A549 (cell line): ENCODE results near the gene CHAF1B. TPM values are rescaled to one million over a fixed set of nuclear protein-coding genes. Genes with fewer than 3 reads are reported as not detected.

Experiments
- ATAC-seq, 2 experiments: fragments of 200-7000 bp in 1 of 2; fragments of >200 bp in 1 of 2; cut with Nextera tagmentation in 1 of 2; cut with Tn5 transposase in 1 of 2; 3 replicates each; pipeline versions ENCODE4 v1.8.0 to v1.9.1; 2018 to 2020; ENCODE audit warnings: mild to moderate bottlenecking in 1 of 2, moderate library complexity in 1 of 2
- CTCF ChIA-PET: fragments of 300-600 bp; sonication (Branson Sonifier 250); formaldehyde crosslinking; extraction: SDS; loops from one replicate; lab custom pipeline; 2021; ENCODE audit warnings: antibody characterized with exemption, inconsistent platforms; lab: Yijun Ruan, JAX
- POLR2A ChIA-PET: fragments of 350-600 bp; formaldehyde crosslinking; extraction: SDS; loops from one replicate; lab custom pipeline; 2021; ENCODE audit warnings: antibody characterized with exemption, inconsistent platforms; lab: Yijun Ruan, JAX
- DNase-seq, 2 experiments: peaks; one replicate each; pipeline versions ENCODE4 v3.0.0 to v3.0.0-alpha.2; 2011 to 2016; ENCODE audit warnings: low read depth in 1 of 2, low spot score in 1 of 2
- FAIRE-seq: peaks from 2 replicates; lab custom pipeline; 2011; peaks lifted over from hg19 to GRCh38; lab: Jason Lieb, UNC
- H3K27ac ChIP-seq, 2 experiments: fragments of >200 bp; sonication (Bioruptor Twin); formaldehyde crosslinking; 3 replicates each; pipeline ENCODE4 v1.5.1; 2016 to 2017
- H3K4me1 ChIP-seq: fragments of >200 bp; sonication (Bioruptor Twin); formaldehyde crosslinking; 3 replicates; pipeline ENCODE4 v1.6.1; 2016
- H3K4me2 ChIP-seq: fragments of >200 bp; sonication (Bioruptor Twin); formaldehyde crosslinking; 3 replicates; pipeline ENCODE4 v1.6.1; 2016
- H3K4me3 ChIP-seq: fragments of >200 bp; sonication (Bioruptor Twin); formaldehyde crosslinking; 3 replicates; pipeline ENCODE4 v1.5.1; 2016
- H3K9me3 ChIP-seq: fragments of >200 bp; sonication (Bioruptor Twin); formaldehyde crosslinking; 3 replicates; pipeline ENCODE4 v1.6.1; 2016
- CEBPB ChIP-seq, 2 experiments: fragments of >200 bp in 1 of 2; sonication (Bioruptor Twin) in 1 of 2; formaldehyde crosslinking in 1 of 2; IDR thresholded peaks; 2 replicates each; pipeline ENCODE4 v1.6.1; 2012 to 2016
- CTCF ChIP-seq: fragments of >200 bp; sonication (Bioruptor Twin); formaldehyde crosslinking; IDR thresholded peaks from 3 replicates; pipeline ENCODE4 v1.5.1; 2016
- HDAC2 ChIP-seq: fragments of 200-600 bp; sonication (generic); IDR thresholded peaks from 2 replicates; pipeline ENCODE4 v1.6.1; 2016
- HEYL ChIP-seq: fragments of 250-450 bp; sonication (Bioruptor Pico); IDR thresholded peaks from 2 replicates; pipeline ENCODE4 v1.8.0; 2021; ENCODE audit warnings: mild to moderate bottlenecking, moderate library complexity
- HOXB13 ChIP-seq: fragments of 250-450 bp; sonication (Bioruptor Pico); IDR thresholded peaks from 2 replicates; pipeline ENCODE4 v1.5.0; 2020; ENCODE audit warnings: low read depth, mild to moderate bottlenecking, moderate library complexity
- HOXB5 ChIP-seq: fragments of 250-450 bp; sonication (Bioruptor Pico); IDR thresholded peaks from 2 replicates; pipeline ENCODE4 v1.5.0; 2020; ENCODE audit warnings: mild to moderate bottlenecking, moderate library complexity
- KDM1A ChIP-seq: fragments of 200-600 bp; sonication (generic); IDR thresholded peaks from 2 replicates; pipeline ENCODE4 v1.6.1; 2016; ENCODE audit warnings: low read depth, mild to moderate bottlenecking
- NFE2L2 ChIP-seq: fragments of 150-350 bp; conservative IDR thresholded peaks from 2 replicates; pipeline ENCODE4 v1.6.1; 2014; ENCODE audit warnings: low read length
- PBX3 ChIP-seq: IDR thresholded peaks from 2 replicates; pipeline ENCODE4 v1.6.1; 2012
- REST ChIP-seq: fragments of 200-600 bp; sonication (generic); IDR thresholded peaks from 2 replicates; pipeline ENCODE4 v1.6.1; 2016; ENCODE audit warnings: antibody characterized with exemption, mild to moderate bottlenecking, moderate library complexity
- RFX5 ChIP-seq: fragments of 450-650 bp; IDR thresholded peaks from 2 replicates; pipeline ENCODE4 v1.7.1; 2014; ENCODE audit warnings: antibody characterized with exemption, mild to moderate bottlenecking, moderate library complexity
- SREBF2 ChIP-seq: fragments of 450-650 bp; IDR thresholded peaks from 2 replicates; pipeline ENCODE4 v1.6.1; 2014; ENCODE audit warnings: mild to moderate bottlenecking, moderate library complexity
- TP53 ChIP-seq: fragments of 250-450 bp; sonication (Bioruptor Pico); IDR thresholded peaks from 2 replicates; pipeline ENCODE4 v1.5.0; 2021; ENCODE audit warnings: mild to moderate bottlenecking, moderate library complexity
- ZC3H11A ChIP-seq: fragments of 450-650 bp; IDR thresholded peaks from 2 replicates; pipeline ENCODE4 v1.6.1; 2014; ENCODE audit warnings: antibody characterized with exemption, mild to moderate bottlenecking
- WGBS: methylation state at CpG from one replicate; pipeline ENCODE4 v1.1.6; 2017; ENCODE audit errors: missing lambda C conversion rate; 5-methylcytosine and 5-hydroxymethylcytosine counted together
- polyA plus RNA-seq, 4 experiments: library from polyadenylated mRNA; depleted of rRNA in 3 of 4; stranded (reverse); fragments of >200 nt; fragmentation: RNase III in 1 of 4; extraction: RNeasy Plus Mini Kit Qiagen cat#74134 plus additional on column Dnase treatment in 1 of 4; gene quantifications; 2 replicates in 3 of 4; 3 replicates in 1 of 4; pipeline ENCODE4 v1.2.3, GENCODE V29; 2011 to 2017
- TF ChIP-seq, protein P1 (sequence below): fragments of 150-350 bp; IDR thresholded peaks from 2 replicates; pipeline ENCODE4 v1.6.1; 2014; ENCODE audit warnings: low read depth, mild to moderate bottlenecking, low read length
- TF ChIP-seq, protein P2 (sequence below): fragments of 250-450 bp; sonication (Bioruptor Pico); IDR thresholded peaks from 2 replicates; pipeline ENCODE4 v1.5.0; 2021; ENCODE audit warnings: mild to moderate bottlenecking, moderate library complexity, borderline replicate concordance

Gene CHAF1B
- polyA plus RNA-seq, 2 of the 4 experiments (the other 2 are of a cell fraction), result 13.3 to 16.9 TPM

- no peak for TF ChIP-seq REST
- TF ChIP-seq HOXB13, result no peak
- no peak for TF ChIP-seq CEBPB (IDR thresholded peaks at IDR 0.05)
- no peak for TF ChIP-seq CTCF
- TF ChIP-seq HDAC2, result no peak
- no peak for TF ChIP-seq TP53 (CRISPR knock-in tag)
- TF ChIP-seq KDM1A, result no peak
- no peak for TF ChIP-seq HOXB5 (CRISPR knock-in tag)
- TF ChIP-seq, protein P1, sequence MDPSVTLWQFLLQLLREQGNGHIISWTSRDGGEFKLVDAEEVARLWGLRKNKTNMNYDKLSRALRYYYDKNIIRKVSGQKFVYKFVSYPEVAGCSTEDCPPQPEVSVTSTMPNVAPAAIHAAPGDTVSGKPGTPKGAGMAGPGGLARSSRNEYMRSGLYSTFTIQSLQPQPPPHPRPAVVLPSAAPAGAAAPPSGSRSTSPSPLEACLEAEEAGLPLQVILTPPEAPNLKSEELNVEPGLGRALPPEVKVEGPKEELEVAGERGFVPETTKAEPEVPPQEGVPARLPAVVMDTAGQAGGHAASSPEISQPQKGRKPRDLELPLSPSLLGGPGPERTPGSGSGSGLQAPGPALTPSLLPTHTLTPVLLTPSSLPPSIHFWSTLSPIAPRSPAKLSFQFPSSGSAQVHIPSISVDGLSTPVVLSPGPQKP, result no peak
- TF ChIP-seq HEYL, result no peak
- no peak for TF ChIP-seq ZC3H11A
- TF ChIP-seq, all 56 proteins: peak for 0
- DNase-seq, result no peak
- Histone ChIP-seq H3K4me3 (no peak overlapping the region), H3K9me3 (no peaks in the 10 kb centered on the region), H3K4me1 (no peaks in the 10 kb centered on the region), H3K4me2 (no peak overlapping the region), H3K27ac (no peak overlapping the region)
- ChIA-PET CTCF (interaction anchor here (1.1 kb wide), 1 partner anchor 11 kb away, joined by 3 read pairs; no protein-coding TSS in a partner anchor), POLR2A (no interaction called here)
- no peak for ATAC-seq
- FAIRE-seq, result no peak
- WGBS, result 98% methylated on average over 8 of the region's 8 CpGs
These were observed 15.5 kb downstream of the CHAF1B start for GRCh38 chr21:36400719-36401118.

GRCh38 chr21:36402339-36402738 lies 17.1 kb downstream of the CHAF1B start:
- Histone ChIP-seq H3K4me1 (no peaks in the 10 kb centered on the region), H3K27ac (no peak overlapping the region), H3K4me2 (no peak overlapping the region), H3K4me3 (no peak overlapping the region), H3K9me3 (no peaks in the 10 kb centered on the region)
- WGBS, result 53% methylated on average over 1 of the region's 1 CpG
- FAIRE-seq (no peak), ATAC-seq (no peak), DNase-seq (no peak)
- ChIA-PET CTCF (interaction anchor here (0.9 to 1.8 kb wide), 4 partner anchors 11 to 20 kb away, joined by 3 to 9 read pairs (median 3); no protein-coding TSS in a partner anchor), POLR2A (no interaction called here)
- TF ChIP-seq, protein P1, result no peak
- TF ChIP-seq, protein P2, sequence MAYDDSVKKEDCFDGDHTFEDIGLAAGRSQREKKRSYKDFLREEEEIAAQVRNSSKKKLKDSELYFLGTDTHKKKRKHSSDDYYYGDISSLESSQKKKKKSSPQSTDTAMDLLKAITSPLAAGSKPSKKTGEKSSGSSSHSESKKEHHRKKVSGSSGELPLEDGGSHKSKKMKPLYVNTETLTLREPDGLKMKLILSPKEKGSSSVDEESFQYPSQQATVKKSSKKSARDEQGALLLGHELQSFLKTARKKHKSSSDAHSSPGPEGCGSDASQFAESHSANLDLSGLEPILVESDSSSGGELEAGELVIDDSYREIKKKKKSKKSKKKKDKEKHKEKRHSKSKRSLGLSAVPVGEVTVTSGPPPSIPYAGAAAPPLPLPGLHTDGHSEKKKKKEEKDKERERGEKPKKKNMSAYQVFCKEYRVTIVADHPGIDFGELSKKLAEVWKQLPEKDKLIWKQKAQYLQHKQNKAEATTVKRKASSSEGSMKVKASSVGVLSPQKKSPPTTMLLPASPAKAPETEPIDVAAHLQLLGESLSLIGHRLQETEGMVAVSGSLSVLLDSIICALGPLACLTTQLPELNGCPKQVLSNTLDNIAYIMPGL (CRISPR knock-in tag), result no peak
- TF ChIP-seq SREBF2 (no peak), RFX5 (no peak), PBX3 (no peak), CTCF (no peak), NFE2L2 (no peak)
